Trophoblast cell (in vitro differentiated cells and primary cell): ENCODE measurements around the gene PRR5.

Source experiments
- DNase-seq, 2 donors: peaks; one replicate each; pipeline ENCODE4 v3.0.0-alpha.2; 2016
- H2AFZ ChIP-seq: 2 replicates; pipeline ENCODE4 v1.6.1; 2013; ENCODE audit warnings: low read length, moderate library complexity, mild to moderate bottlenecking; ENCODE audit not compliant: insufficient read depth, poor library complexity
- H2AK5ac ChIP-seq: 2 replicates; pipeline ENCODE4 v1.6.1; 2013; ENCODE audit warnings: mild to moderate bottlenecking, low read length
- H2BK120ac ChIP-seq: 2 replicates; pipeline ENCODE4 v1.6.1; 2013; ENCODE audit warnings: low read length, mild to moderate bottlenecking, moderate library complexity; ENCODE audit not compliant: insufficient read depth, poor library complexity
- H2BK12ac ChIP-seq: 2 replicates; pipeline ENCODE4 v1.6.1; 2013; ENCODE audit warnings: mild to moderate bottlenecking, low read length, moderate library complexity
- H2BK5ac ChIP-seq: 2 replicates; pipeline ENCODE4 v1.6.1; 2013; ENCODE audit warnings: low read length, low read depth, moderate library complexity, mild to moderate bottlenecking; ENCODE audit not compliant: poor library complexity
- H3K14ac ChIP-seq: 2 replicates; pipeline ENCODE4 v1.6.1; 2013; ENCODE audit warnings: mild to moderate bottlenecking, low read length
- H3K18ac ChIP-seq: 2 replicates; pipeline ENCODE4 v1.6.1; 2013; ENCODE audit warnings: mild to moderate bottlenecking, low read length
- H3K23ac ChIP-seq: 2 replicates; pipeline ENCODE4 v1.6.1; 2013; ENCODE audit warnings: low read length
- H3K27ac ChIP-seq: 2 replicates; pipeline ENCODE4 v1.5.1; 2013; ENCODE audit warnings: low read depth, mild to moderate bottlenecking, inconsistent platforms, low read length, moderate library complexity
- H3K27me3 ChIP-seq: 2 replicates; pipeline ENCODE4 v1.6.1; 2013; ENCODE audit warnings: inconsistent platforms, mild to moderate bottlenecking, low read length, moderate library complexity; ENCODE audit not compliant: insufficient read depth
- H3K36me3 ChIP-seq, 2 experiments: 1 replicate in 1 of 2; 2 replicates in 1 of 2; pipeline ENCODE4 v1.6.1; 2013; ENCODE audit warnings: low read length in 2 of 2, mild to moderate bottlenecking in 2 of 2, moderate library complexity in 1 of 2; ENCODE audit not compliant: insufficient read depth in 2 of 2, control insufficient read depth in 1 of 2
- H3K4ac ChIP-seq: 2 replicates; pipeline ENCODE4 v1.6.1; 2013; ENCODE audit warnings: low read depth, mild to moderate bottlenecking, low read length, moderate library complexity
- H3K4me1 ChIP-seq, 2 experiments: 1 replicate in 1 of 2; 2 replicates in 1 of 2; pipeline ENCODE4 v1.6.1; 2013; ENCODE audit warnings: low read length in 2 of 2, mild to moderate bottlenecking in 2 of 2, moderate library complexity in 1 of 2; ENCODE audit not compliant: insufficient read depth in 2 of 2, control insufficient read depth in 1 of 2
- H3K4me2 ChIP-seq: 2 replicates; pipeline ENCODE4 v1.6.1; 2013; ENCODE audit warnings: inconsistent platforms, mild to moderate bottlenecking, low read length, moderate library complexity
- H3K4me3 ChIP-seq: 2 replicates; pipeline ENCODE4 v1.5.1; 2013; ENCODE audit warnings: mild to moderate bottlenecking, low read depth, low read length, inconsistent platforms
- H3K79me1 ChIP-seq: one replicate; pipeline ENCODE4 v1.6.1; 2013; ENCODE audit warnings: low read length
- H3K79me2 ChIP-seq: 2 replicates; pipeline ENCODE4 v1.6.1; 2013; ENCODE audit warnings: low read length, mild to moderate bottlenecking; ENCODE audit not compliant: control insufficient read depth, insufficient read depth, poor library complexity
- H3K9ac ChIP-seq: 2 replicates; pipeline ENCODE4 v1.6.1; 2013; ENCODE audit warnings: mild to moderate bottlenecking, low read length
- H3K9me3 ChIP-seq: 2 replicates; pipeline ENCODE4 v1.6.1; 2013; ENCODE audit warnings: low read depth, mild to moderate bottlenecking, control low read depth, inconsistent platforms, low read length; ENCODE audit not compliant: insufficient read depth
- H4K12ac ChIP-seq: 2 replicates; pipeline ENCODE4 v1.6.1; 2013; ENCODE audit warnings: low read depth, mild to moderate bottlenecking, low read length, moderate library complexity
- H4K8ac ChIP-seq: 2 replicates; pipeline ENCODE4 v1.6.1; 2013; ENCODE audit warnings: low read depth, mild to moderate bottlenecking, low read length, moderate library complexity
- H4K91ac ChIP-seq: one replicate; pipeline ENCODE4 v1.6.1; 2013; ENCODE audit warnings: low read depth, mild to moderate bottlenecking, low read length, moderate library complexity
- WGBS: extraction: QIAGEN DNeasy Blood & Tissue Kit; methylation state at CpG from one replicate; pipeline ENCODE4 v1.1.7; 2013; ENCODE audit warnings: missing lambda C conversion rate; ENCODE audit not compliant: insufficient read length, insufficient coverage; ENCODE audit errors: extremely low coverage; 5-methylcytosine and 5-hydroxymethylcytosine counted together

PRR5 gene

DNA sequence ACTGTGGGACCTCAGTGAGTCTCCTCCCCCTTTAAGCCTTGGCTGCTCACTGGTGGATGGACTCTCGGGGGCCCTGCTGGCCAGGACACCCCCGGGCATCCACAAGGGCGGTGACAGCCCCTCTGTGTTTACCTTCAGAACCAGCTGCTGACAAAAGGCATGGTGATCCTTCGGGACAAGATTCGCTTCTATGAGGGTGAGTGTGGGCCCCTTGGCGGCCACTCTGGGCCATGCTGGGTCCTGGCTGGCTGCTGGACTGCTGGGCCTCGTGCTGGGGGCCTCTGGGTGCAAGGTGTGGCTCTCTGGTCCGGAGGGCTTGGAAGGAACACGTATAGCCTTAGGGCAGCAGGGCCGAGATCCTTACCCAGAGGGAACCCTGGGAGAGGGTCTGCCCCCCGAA is 24.4 kb downstream of the PRR5 start:
- Histone ChIP-seq H3K27me3 (no peaks in the 10 kb centered on the region), H3K4me1 (peaks cover 8 to 12% of the 10 kb centered on the region in 2 experiments), H3K4me3 (no peak overlapping the region), H2AK5ac (no peak overlapping the region), H4K8ac (no peak overlapping the region), H3K9ac (no peak overlapping the region), H3K4me2 (no peak overlapping the region), H2BK12ac (no peak overlapping the region), H3K4ac (no peak overlapping the region), H3K18ac (no peak overlapping the region), H3K36me3 (peaks cover 48 to 56% of the 10 kb centered on the region in 2 experiments), H2BK120ac (no peak overlapping the region), H3K23ac (no peak overlapping the region), H4K12ac (no peak overlapping the region), H3K79me2 (no peaks in the 10 kb centered on the region), H3K9me3 (peaks cover 2% of the 10 kb centered on the region), H3K14ac (no peak overlapping the region), H3K27ac (no peak overlapping the region), H2AFZ (no peak overlapping the region), H2BK5ac (no peak overlapping the region), H4K91ac (no peak overlapping the region), H3K79me1 (no peaks in the 10 kb centered on the region)
- no CpG with 5 or more reads among the region's 11 CpGs for WGBS
- DNase-seq, result no peak

- Histone ChIP-seq H2BK5ac (no peak overlapping the region), H3K79me2 (no peaks in the 10 kb centered on the region), H3K27ac (no peak overlapping the region), H3K4me2 (no peak overlapping the region), H3K4me3 (no peak overlapping the region), H4K8ac (no peak overlapping the region), H3K79me1 (no peaks in the 10 kb centered on the region), H3K9ac (no peak overlapping the region), H3K4me1 (peaks cover 8 to 12% of the 10 kb centered on the region in 2 experiments), H3K9me3 (peaks cover 2% of the 10 kb centered on the region), H4K91ac (no peak overlapping the region), H2BK12ac (no peak overlapping the region), H3K14ac (no peak overlapping the region), H3K27me3 (no peaks in the 10 kb centered on the region), H2BK120ac (no peak overlapping the region), H2AFZ (no peak overlapping the region), H3K23ac (no peak overlapping the region), H4K12ac (no peak overlapping the region), H2AK5ac (no peak overlapping the region), H3K4ac (no peak overlapping the region), H3K18ac (no peak overlapping the region), H3K36me3 (peaks cover 48 to 54% of the 10 kb centered on the region in 2 experiments)
- no peak for DNase-seq
- no CpG with 5 or more reads among the region's 21 CpGs for WGBS
Observed at GRCh38 chr22:44727148-44727547, 25.1 kb downstream of the PRR5 start.

GRCh38 chr22:44727709-44728108 is 25.7 kb downstream of the PRR5 start:
- Histone ChIP-seq H2AK5ac (no peak overlapping the region), H4K91ac (no peak overlapping the region), H2BK12ac (no peak overlapping the region), H2AFZ (no peak overlapping the region), H2BK120ac (no peak overlapping the region), H3K4me2 (no peak overlapping the region), H3K18ac (no peak overlapping the region), H3K4me3 (no peak overlapping the region), H3K23ac (no peak overlapping the region), H4K8ac (no peak overlapping the region), H3K4me1 (peaks cover 8 to 12% of the 10 kb centered on the region in 2 experiments), H4K12ac (no peak overlapping the region), H2BK5ac (no peak overlapping the region), H3K27ac (no peak overlapping the region), H3K14ac (no peak overlapping the region), H3K79me2 (no peaks in the 10 kb centered on the region), H3K79me1 (no peaks in the 10 kb centered on the region), H3K36me3 (peaks cover 43 to 58% of the 10 kb centered on the region in 2 experiments), H3K27me3 (no peaks in the 10 kb centered on the region), H3K9ac (no peak overlapping the region), H3K9me3 (peaks cover 6% of the 10 kb centered on the region), H3K4ac (no peak overlapping the region)
- no peak for DNase-seq
- no CpG with 5 or more reads among the region's 13 CpGs for WGBS

DNA sequence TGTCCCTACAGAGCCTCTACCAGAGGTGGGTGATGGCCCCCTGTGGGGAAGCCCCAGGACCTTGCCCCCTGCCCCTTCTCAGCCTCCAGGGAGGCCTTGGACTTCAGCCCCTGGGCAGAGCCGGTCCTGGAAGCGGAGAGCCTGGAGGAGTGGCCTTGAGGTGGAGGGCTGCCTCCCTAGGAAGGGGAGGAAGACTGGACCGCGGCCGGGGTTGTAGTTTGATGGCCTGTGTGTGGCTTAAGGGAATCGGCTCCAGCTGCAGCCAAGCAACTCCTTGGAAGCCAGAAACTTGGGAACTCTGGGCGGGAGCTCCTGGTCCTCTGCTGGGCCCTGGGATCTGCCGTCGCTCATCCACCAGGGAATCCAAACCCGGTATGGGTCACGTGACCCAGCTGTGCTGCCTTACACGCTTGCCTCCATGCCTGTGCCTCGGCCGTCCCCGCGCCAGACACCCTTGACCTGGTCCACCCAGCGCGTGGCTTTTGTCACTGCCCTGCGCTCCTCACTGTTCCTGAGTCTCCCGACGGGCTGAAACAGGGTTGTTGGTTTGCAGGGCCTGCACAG is 26.8 kb downstream of the PRR5 start:
- Histone ChIP-seq H3K79me1 (no peaks in the 10 kb centered on the region), H2BK120ac (no peak overlapping the region), H3K4me1 (peaks cover 8 to 12% of the 10 kb centered on the region in 2 experiments), H3K4ac (no peak overlapping the region), H3K9ac (no peak overlapping the region), H3K9me3 (peaks cover 7% of the 10 kb centered on the region), H3K4me3 (no peak overlapping the region), H3K4me2 (no peak overlapping the region), H3K23ac (no peak overlapping the region), H3K14ac (no peak overlapping the region), H2BK5ac (no peak overlapping the region), H3K18ac (no peak overlapping the region), H4K8ac (no peak overlapping the region), H2AK5ac (no peak overlapping the region), H2BK12ac (no peak overlapping the region), H3K27me3 (no peaks in the 10 kb centered on the region), H3K79me2 (no peaks in the 10 kb centered on the region), H2AFZ (no peak overlapping the region), H4K91ac (no peak overlapping the region), H4K12ac (no peak overlapping the region), H3K36me3 (peaks cover 43 to 58% of the 10 kb centered on the region in 2 experiments), H3K27ac (no peak overlapping the region)
- no peak for DNase-seq
- no CpG with 5 or more reads among the region's 21 CpGs for WGBS
